ENCODE measurements around the gene MMAA. TPM values are rescaled to one million over a fixed set of nuclear protein-coding genes. Genes with fewer than 3 reads are reported as not detected.

Gene MMAA
- total and polyA plus RNA-seq, 9 of the 15 experiments (the other 6 are each of a cell fraction or from before 2014, with no cell fraction given) = 0.86 to 2.3 (median 1.4) TPM

- TF ChIP-seq CREB3L1 (IDR thresholded peaks at IDR 0.05; ENCODE audit: borderline replicate concordance, low read depth) (peak; percentile 80; the same call in 1 of the 2 replicates), PHF8 (IDR thresholded peaks at IDR 0.05; ENCODE audit: borderline replicate concordance, low read length) (peak; percentile 96), NFRKB (IDR thresholded peaks at IDR 0.05; ENCODE audit: low read depth) (peak; percentile 62; the same call in 1 of the 2 replicates), ZNF764 (CRISPR knock-in tag; IDR thresholded peaks at IDR 0.05; ENCODE audit: low read depth) (no peak), ZNF609 (CRISPR knock-in tag; IDR thresholded peaks at IDR 0.05; ENCODE audit: borderline replicate concordance) (0 out of 2 replicates have a peak, but pooled peaks have one; percentile 10), ZNF277 (CRISPR knock-in tag; IDR thresholded peaks at IDR 0.05; ENCODE audit: borderline replicate concordance) (no peak), TAL1 (IDR thresholded peaks at IDR 0.05) (no peak), SMAD4 (CRISPR knock-in tag; conservative IDR thresholded peaks at IDR 0.05) (0 out of 2 replicates have a peak, but pooled peaks have one; percentile 60), THRA (IDR thresholded peaks at IDR 0.05) (no peak), NR4A1 (CRISPR knock-in tag; IDR thresholded peaks at IDR 0.05) (no peak), NR4A1 (tag; IDR thresholded peaks at IDR 0.05) (no peak), E2F3 (CRISPR knock-in tag; IDR thresholded peaks at IDR 0.05) (no peak; the same call in 1 of the 2 replicates), HMG20A (CRISPR knock-in tag; conservative IDR thresholded peaks at IDR 0.05) (no peak), POLR2B (IDR thresholded peaks at IDR 0.05; ENCODE audit: low read depth, partially characterized antibody) (peak; percentile 90), CHCHD3 (CRISPR knock-in tag; IDR thresholded peaks at IDR 0.05) (peak; percentile 81; the same call in 1 of the 2 replicates), ZNF41 (CRISPR knock-in tag; conservative IDR thresholded peaks at IDR 0.05) (no peak), ZBTB5 (IDR thresholded peaks at IDR 0.05) (no peak)
Measured at GRCh38 chr4:145618932-145619638, at the start of gene MMAA (continued).
